ENCODE data around the gene MGMT. TPM values are rescaled to one million over a fixed set of nuclear protein-coding genes. Genes with fewer than 3 reads are reported as not detected.

MGMT gene
- total RNA-seq, 1 donor from 2014 or later: 13.6 TPM

DNA sequence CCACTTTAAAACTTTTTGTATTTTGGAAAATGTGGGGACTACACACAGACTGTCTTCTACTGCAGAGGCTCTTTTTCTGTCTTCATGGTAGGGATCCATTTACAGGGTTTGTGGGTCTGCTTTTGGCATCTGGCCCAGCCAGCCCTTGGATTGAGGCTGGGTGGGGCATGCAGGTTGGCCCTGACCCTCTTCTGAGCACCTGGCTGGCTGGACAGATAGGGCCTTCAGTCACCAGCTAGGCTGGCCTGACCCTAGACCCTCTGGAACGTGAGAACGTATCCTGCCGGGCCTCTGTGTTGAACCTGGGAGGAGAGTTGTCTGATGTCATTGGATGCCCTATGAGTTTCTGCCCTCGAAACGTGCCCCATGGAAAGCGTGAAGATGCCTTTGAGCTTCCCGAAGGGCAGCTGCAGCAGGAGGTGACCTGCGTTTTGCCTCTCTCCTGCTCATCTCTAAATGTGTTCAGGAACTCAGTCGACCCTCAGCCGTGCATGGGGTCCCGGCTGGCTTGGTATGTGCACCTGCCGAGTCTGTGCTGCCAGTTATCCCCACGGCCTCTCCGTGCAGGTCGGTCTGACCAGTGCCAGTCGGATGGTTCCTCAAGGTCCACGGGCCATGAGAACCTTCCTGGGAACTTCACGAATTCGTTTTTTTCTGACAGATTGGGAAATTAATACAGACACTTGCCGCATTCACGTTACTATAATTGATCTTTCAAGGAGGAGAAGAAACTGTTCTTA lies 74.9 kb downstream of the MGMT start:
- peaks cover 9% of the 10 kb centered on the region for H3K36me3 Mint-ChIP-seq (ENCODE audit: insufficient read depth)
- TF ChIP-seq, protein P1, sequence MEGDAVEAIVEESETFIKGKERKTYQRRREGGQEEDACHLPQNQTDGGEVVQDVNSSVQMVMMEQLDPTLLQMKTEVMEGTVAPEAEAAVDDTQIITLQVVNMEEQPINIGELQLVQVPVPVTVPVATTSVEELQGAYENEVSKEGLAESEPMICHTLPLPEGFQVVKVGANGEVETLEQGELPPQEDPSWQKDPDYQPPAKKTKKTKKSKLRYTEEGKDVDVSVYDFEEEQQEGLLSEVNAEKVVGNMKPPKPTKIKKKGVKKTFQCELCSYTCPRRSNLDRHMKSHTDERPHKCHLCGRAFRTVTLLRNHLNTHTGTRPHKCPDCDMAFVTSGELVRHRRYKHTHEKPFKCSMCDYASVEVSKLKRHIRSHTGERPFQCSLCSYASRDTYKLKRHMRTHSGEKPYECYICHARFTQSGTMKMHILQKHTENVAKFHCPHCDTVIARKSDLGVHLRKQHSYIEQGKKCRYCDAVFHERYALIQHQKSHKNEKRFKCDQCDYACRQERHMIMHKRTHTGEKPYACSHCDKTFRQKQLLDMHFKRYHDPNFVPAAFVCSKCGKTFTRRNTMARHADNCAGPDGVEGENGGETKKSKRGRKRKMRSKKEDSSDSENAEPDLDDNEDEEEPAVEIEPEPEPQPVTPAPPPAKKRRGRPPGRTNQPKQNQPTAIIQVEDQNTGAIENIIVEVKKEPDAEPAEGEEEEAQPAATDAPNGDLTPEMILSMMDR (IDR thresholded peaks at IDR 0.05; ENCODE audit: unreplicated experiment): no peak
- H3K27me3 Mint-ChIP-seq: peaks cover 6% of the 10 kb centered on the region
- no peak overlapping the region for H3K4me3 Mint-ChIP-seq (ENCODE audit: low read depth)
- H3K9me3 Mint-ChIP-seq (ENCODE audit: low read depth): no peaks in the 10 kb centered on the region
- peaks cover 4% of the 10 kb centered on the region for H3K4me1 Mint-ChIP-seq (ENCODE audit: low read depth)
- no peak overlapping the region for H3K27ac Mint-ChIP-seq
- no peak for DNase-seq (ENCODE audit: low spot score, unreplicated experiment)

DNA sequence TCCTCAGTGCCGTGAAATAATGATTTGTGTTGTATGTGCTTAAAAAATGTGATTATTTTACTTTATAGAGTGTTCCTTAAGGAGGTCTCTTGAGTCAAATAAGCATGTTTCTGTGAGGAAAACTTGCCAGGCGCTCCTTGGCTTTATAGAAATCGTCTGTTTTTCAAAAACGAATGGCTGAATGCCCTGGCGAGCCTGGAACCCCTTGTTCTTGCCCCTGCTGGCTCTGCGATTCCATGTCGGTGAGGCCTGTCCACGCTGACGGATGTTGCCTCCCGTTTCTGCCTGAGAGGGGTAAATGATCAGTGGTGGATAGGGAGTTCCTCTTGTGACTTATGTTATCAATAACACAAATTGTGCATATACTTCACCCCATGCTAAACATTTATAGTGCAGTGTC lies 75.5 kb downstream of the MGMT start:
- Mint-ChIP-seq H3K27ac (no peak overlapping the region), H3K9me3 (ENCODE audit: low read depth) (no peaks in the 10 kb centered on the region), H3K4me3 (ENCODE audit: low read depth) (no peak overlapping the region), H3K4me1 (ENCODE audit: low read depth) (no peaks in the 10 kb centered on the region), H3K36me3 (ENCODE audit: insufficient read depth) (peaks cover 5% of the 10 kb centered on the region), H3K27me3 (peaks cover 6% of the 10 kb centered on the region)
- TF ChIP-seq, protein P1 (IDR thresholded peaks at IDR 0.05; ENCODE audit: unreplicated experiment): no peak
- DNase-seq (ENCODE audit: low spot score, unreplicated experiment): no peak

GRCh38 chr10:129544205-129545202 lies 77.5 kb downstream of the MGMT start:
- Mint-ChIP-seq H3K4me3 (ENCODE audit: low read depth) (no peak overlapping the region), H3K27me3 (peaks cover 6% of the 10 kb centered on the region), H3K4me1 (ENCODE audit: low read depth) (no peaks in the 10 kb centered on the region), H3K36me3 (ENCODE audit: insufficient read depth) (no peaks in the 10 kb centered on the region), H3K27ac (no peak overlapping the region), H3K9me3 (ENCODE audit: low read depth) (no peaks in the 10 kb centered on the region)
- no peak for DNase-seq (ENCODE audit: low spot score, unreplicated experiment)
- TF ChIP-seq, protein P1 (IDR thresholded peaks at IDR 0.05; ENCODE audit: unreplicated experiment): no peak

- no peak for DNase-seq (ENCODE audit: low spot score, unreplicated experiment)
- no peak overlapping the region for H3K4me3 Mint-ChIP-seq (ENCODE audit: low read depth)
- TF ChIP-seq, protein P1 (IDR thresholded peaks at IDR 0.05; ENCODE audit: unreplicated experiment): no peak
- H3K4me1 Mint-ChIP-seq (ENCODE audit: low read depth): no peaks in the 10 kb centered on the region
- H3K27ac Mint-ChIP-seq: no peak overlapping the region
- H3K27me3 Mint-ChIP-seq: peaks cover 6% of the 10 kb centered on the region
- H3K36me3 Mint-ChIP-seq (ENCODE audit: insufficient read depth): no peaks in the 10 kb centered on the region
- H3K9me3 Mint-ChIP-seq (ENCODE audit: low read depth): no peaks in the 10 kb centered on the region
Observed at GRCh38 chr10:129545261-129545660, 78.2 kb downstream of the MGMT start.

DNA sequence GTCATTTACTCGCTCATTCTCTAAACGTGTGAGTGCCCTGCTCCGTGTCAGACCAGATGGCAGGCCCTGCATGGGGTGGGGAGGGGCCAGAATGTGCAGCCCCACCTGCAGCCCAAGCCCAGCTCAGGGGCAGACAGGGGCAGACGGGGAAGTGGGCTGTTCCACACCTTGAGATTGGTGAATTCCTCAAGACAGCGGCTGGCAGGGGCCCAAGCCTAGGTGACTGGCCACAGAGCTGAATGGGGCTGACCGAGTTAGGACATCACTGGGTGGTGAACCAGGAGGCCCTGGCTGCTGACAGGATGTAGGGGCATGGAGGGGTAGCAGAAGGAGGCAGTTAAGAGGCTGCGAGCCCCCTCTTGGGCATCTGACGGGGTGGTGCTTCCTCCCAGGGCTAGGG lies 79.1 kb downstream of the MGMT start:
- Mint-ChIP-seq H3K27me3 (peaks cover 6% of the 10 kb centered on the region), H3K36me3 (ENCODE audit: insufficient read depth) (no peaks in the 10 kb centered on the region), H3K4me1 (ENCODE audit: low read depth) (no peaks in the 10 kb centered on the region), H3K9me3 (ENCODE audit: low read depth) (no peaks in the 10 kb centered on the region), H3K4me3 (ENCODE audit: low read depth) (no peak overlapping the region), H3K27ac (no peak overlapping the region)
- DNase-seq (ENCODE audit: low spot score, unreplicated experiment): no peak
- TF ChIP-seq, protein P1 (IDR thresholded peaks at IDR 0.05; ENCODE audit: unreplicated experiment): no peak

Data from progenitor cell of endocrine pancreas (in vitro differentiated cells).